Activated CD4-positive, alpha-beta T cell treated with anti-CD3 and anti-CD28 coated beads for 36 hours (primary cell): Measurements from ENCODE around the gene GALNT10. TPM values are rescaled to one million over a fixed set of nuclear protein-coding genes. Genes with fewer than 3 reads are reported as not detected.
A peak's percentile ranks its signal among the peaks of the same experiment; 100 is the strongest.

Experiments
- ATAC-seq: fragments of 200-7000 bp; cut with Tn5 transposase; one replicate; pipeline ENCODE4 v1.10.0; 2021; ENCODE audit warnings: mild to moderate bottlenecking, moderate library complexity
- CTCF ChIA-PET: fragments of 350-600 bp; sonication (Branson Sonifier 250); formaldehyde crosslinking; loops from one replicate; lab custom pipeline; 2021; ENCODE audit warnings: antibody characterized with exemption; lab: Charles Lee
- POLR2A ChIA-PET: fragments of 350-600 bp; sonication (Branson Sonifier 250); formaldehyde crosslinking; loops from one replicate; lab custom pipeline; 2021; ENCODE audit warnings: antibody characterized with exemption, inconsistent platforms; lab: Charles Lee
- DNase-seq: peaks from one replicate; pipeline ENCODE4 v3.0.0-alpha.2; 2020
- H3K27ac Mint-ChIP-seq: one replicate; pipeline ENCODE4 v1.8.0; 2021; ENCODE audit warnings: mixed read lengths
- H3K27me3 Mint-ChIP-seq: one replicate; pipeline ENCODE4 v1.8.0; 2021; ENCODE audit warnings: mixed read lengths
- H3K36me3 Mint-ChIP-seq: one replicate; pipeline ENCODE4 v1.8.0; 2021; ENCODE audit warnings: low read depth, mixed read lengths
- H3K4me1 Mint-ChIP-seq: one replicate; pipeline ENCODE4 v1.8.0; 2021; ENCODE audit warnings: mixed read lengths
- H3K4me3 Mint-ChIP-seq: one replicate; pipeline ENCODE4 v1.8.0; 2021; ENCODE audit warnings: mild to moderate bottlenecking, moderate library complexity, mixed read lengths
- H3K9me3 Mint-ChIP-seq: one replicate; pipeline ENCODE4 v1.8.0; 2021; ENCODE audit warnings: low read depth, mixed read lengths
- intact Hi-C, 2 experiments: fragments of 100-400 bp; cut with DNase I in 1 of 2; cut with micrococcal nuclease in 1 of 2; formaldehyde crosslinking; loops; one replicate each; pipeline versions ENCODE4 v1.14.2 to v1.15.1; 2022 to 2024; cut with DNase I, micrococcal nuclease
- total RNA-seq, 2 experiments: library from RNA; stranded (reverse); gene quantifications; one replicate each; pipeline ENCODE4 v1.2.3, GENCODE V29; 2021

GALNT10 gene
- total RNA-seq, 2 experiments from 2014 or later = 29.9 to 49.1 TPM

DNA sequence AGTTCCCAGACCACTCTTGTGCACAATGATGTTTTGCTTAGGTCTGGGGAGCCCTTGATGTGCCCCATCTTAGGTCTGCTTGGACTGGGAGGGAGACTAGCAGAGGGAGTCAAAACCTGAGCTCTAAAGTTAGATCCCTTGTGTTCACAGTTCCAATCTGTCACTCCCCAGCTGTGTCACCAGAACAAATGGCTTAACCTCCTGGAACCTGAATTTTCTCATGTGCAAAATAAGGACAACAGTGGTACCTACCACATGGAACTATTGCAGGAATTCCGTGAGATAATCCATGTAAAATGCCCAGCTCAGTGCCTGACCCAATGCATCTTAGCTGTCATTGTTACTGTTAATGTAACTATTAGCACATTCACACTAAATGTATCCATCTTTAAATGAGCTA, 45.5 kb downstream of the GALNT10 start:
- CTCF ChIA-PET = interaction anchor here (0.6 to 1.6 kb wide), 6 partner anchors 39 to 164 kb away, joined by 3 to 7 read pairs (median 4); partner anchors contain the start of gene GALNT10
- intact Hi-C loops = no loop called here
- Mint-ChIP-seq H3K27ac (no peak overlapping the region), H3K9me3 (no peaks in the 10 kb centered on the region), H3K4me3 (no peak overlapping the region), H3K27me3 (no peaks in the 10 kb centered on the region), H3K36me3 (no peaks in the 10 kb centered on the region), H3K4me1 (peaks cover 33% of the 10 kb centered on the region)
- DNase-seq = no peak
- no peak for ATAC-seq
- POLR2A ChIA-PET = no interaction called here

- Mint-ChIP-seq H3K36me3 (no peaks in the 10 kb centered on the region), H3K9me3 (no peaks in the 10 kb centered on the region), H3K4me3 (no peak overlapping the region), H3K27me3 (no peaks in the 10 kb centered on the region), H3K27ac (no peak overlapping the region), H3K4me1 (peaks cover 33% of the 10 kb centered on the region)
- intact Hi-C loops = loop anchor here in 1 of 2 experiments (1.0 kb wide), 1 partner anchor 164 kb away; no protein-coding TSS in a partner anchor
- ATAC-seq = peak; percentile 44
- POLR2A ChIA-PET = no interaction called here
- peak; percentile 50 for DNase-seq
- CTCF ChIA-PET = interaction anchor here (0.6 to 1.6 kb wide), 5 partner anchors 39 to 164 kb away, joined by 3 to 7 read pairs (median 4); partner anchors contain the start of gene GALNT10
Measured at GRCh38 chr5:154236536-154237375, 46.2 kb downstream of the GALNT10 start.

- ChIA-PET POLR2A (no interaction called here), CTCF (interaction anchor here (0.6 to 1.6 kb wide), 4 partner anchors 46 to 165 kb away, joined by 3 to 7 read pairs (median 4); partner anchors contain the start of gene GALNT10)
- Mint-ChIP-seq H3K27ac (no peak overlapping the region), H3K9me3 (no peaks in the 10 kb centered on the region), H3K4me3 (no peak overlapping the region), H3K27me3 (no peaks in the 10 kb centered on the region), H3K4me1 (peaks cover 33% of the 10 kb centered on the region), H3K36me3 (no peaks in the 10 kb centered on the region)
- ATAC-seq = no peak
- intact Hi-C loops = loop anchor here in 1 of 2 experiments (1.0 kb wide), 1 partner anchor 165 kb away; no protein-coding TSS in a partner anchor
- DNase-seq = no peak
Measured at GRCh38 chr5:154237376-154237743, 46.8 kb downstream of the GALNT10 start.

GRCh38 chr5:154237946-154238345, 47.4 kb downstream of the GALNT10 start:
- H3K27ac Mint-ChIP-seq = no peak overlapping the region
- POLR2A ChIA-PET = no interaction called here
- DNase-seq = no peak
- H3K4me3 Mint-ChIP-seq = no peak overlapping the region
- H3K4me1 Mint-ChIP-seq = peaks cover 37% of the 10 kb centered on the region
- H3K36me3 Mint-ChIP-seq = no peaks in the 10 kb centered on the region
- no peaks in the 10 kb centered on the region for H3K9me3 Mint-ChIP-seq
- CTCF ChIA-PET = interaction anchor here (0.6 kb wide), 1 partner anchor 64 kb away, joined by 3 read pairs; no protein-coding TSS in a partner anchor
- H3K27me3 Mint-ChIP-seq = no peaks in the 10 kb centered on the region
- intact Hi-C loops = loop anchor here in 1 of 2 experiments (1.0 kb wide), 1 partner anchor 166 kb away; no protein-coding TSS in a partner anchor
- ATAC-seq = no peak

- DNase-seq = no peak
- intact Hi-C loops = no loop called here
- ATAC-seq = no peak
- Mint-ChIP-seq H3K27me3 (no peaks in the 10 kb centered on the region), H3K36me3 (no peaks in the 10 kb centered on the region), H3K4me1 (peaks cover 38% of the 10 kb centered on the region), H3K27ac (no peak overlapping the region), H3K9me3 (no peaks in the 10 kb centered on the region), H3K4me3 (no peak overlapping the region)
- ChIA-PET CTCF (interaction anchor here (0.6 to 0.9 kb wide), 4 partner anchors 24 to 1680 kb away, joined by 3 read pairs; no protein-coding TSS in a partner anchor), POLR2A (no interaction called here)
Measured at GRCh38 chr5:154238776-154239481, 48.4 kb downstream of the GALNT10 start.

- ChIA-PET POLR2A (no interaction called here), CTCF (no interaction called here)
- H3K27me3 Mint-ChIP-seq = no peaks in the 10 kb centered on the region
- H3K4me1 Mint-ChIP-seq = peaks cover 40% of the 10 kb centered on the region
- H3K4me3 Mint-ChIP-seq = no peak overlapping the region
- peaks cover 4% of the 10 kb centered on the region for H3K9me3 Mint-ChIP-seq
- no peak overlapping the region for H3K27ac Mint-ChIP-seq
- intact Hi-C loops = no loop called here
- no peak for DNase-seq
- no peak for ATAC-seq
- H3K36me3 Mint-ChIP-seq = peaks cover 7% of the 10 kb centered on the region
Measured at GRCh38 chr5:154240595-154240994, 50.1 kb downstream of the GALNT10 start.

DNA sequence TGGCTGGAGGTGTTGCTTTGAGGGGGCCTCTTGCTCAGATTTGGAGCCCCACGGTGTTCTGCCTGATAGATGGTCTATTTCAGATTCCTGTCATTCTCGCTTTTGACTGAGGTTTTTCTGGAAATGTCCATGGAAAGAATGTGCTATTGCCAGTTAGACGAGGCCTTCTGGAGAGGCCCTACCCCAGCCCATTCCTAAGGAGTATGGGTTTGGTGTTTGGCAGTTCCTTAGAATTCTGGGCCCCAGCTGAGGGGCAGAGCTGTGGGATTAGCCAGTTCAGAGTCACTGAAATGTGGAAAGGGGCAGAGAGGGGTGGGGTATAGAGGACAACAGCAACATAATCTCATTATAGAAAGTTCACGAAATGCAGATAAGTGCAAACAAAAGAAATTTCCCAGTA, 50.5 kb downstream of the GALNT10 start:
- intact Hi-C loops = no loop called here
- H3K4me1 Mint-ChIP-seq = peaks cover 35% of the 10 kb centered on the region

DNA sequence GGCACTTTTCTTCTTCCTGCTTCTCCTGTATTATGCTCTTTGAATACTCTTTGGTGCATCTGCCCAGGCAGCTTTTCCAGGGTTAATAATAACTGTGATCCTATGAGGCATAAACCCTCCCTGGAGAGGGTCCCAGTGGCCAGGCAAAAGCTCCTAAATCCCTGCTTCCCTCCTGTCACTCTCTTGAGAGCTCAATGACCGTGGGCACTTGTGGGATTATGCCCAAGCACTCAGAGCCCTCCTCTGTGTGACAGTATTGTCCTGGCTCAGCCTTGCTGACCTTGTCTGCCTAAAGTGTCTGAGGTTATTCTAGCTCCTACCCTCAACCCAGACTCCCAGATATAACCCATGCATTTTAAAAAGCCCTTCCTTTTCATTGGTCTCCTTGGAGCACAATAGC, 51.9 kb downstream of the GALNT10 start:
- ATAC-seq = no peak
- Mint-ChIP-seq H3K27ac (no peak overlapping the region), H3K4me1 (peaks cover 22% of the 10 kb centered on the region), H3K36me3 (peaks cover 7% of the 10 kb centered on the region), H3K27me3 (no peaks in the 10 kb centered on the region), H3K9me3 (peaks cover 4% of the 10 kb centered on the region), H3K4me3 (no peak overlapping the region)
- DNase-seq = no peak
- ChIA-PET POLR2A (no interaction called here), CTCF (interaction anchor here (1.0 to 1.1 kb wide), 2 partner anchors 11 to 21 kb away, joined by 3 to 6 read pairs; no protein-coding TSS in a partner anchor)
- intact Hi-C loops = no loop called here

More for the DNA sequence above, 50.5 kb downstream of the GALNT10 start:
- ChIA-PET CTCF (no interaction called here), POLR2A (no interaction called here)
- H3K27ac Mint-ChIP-seq = no peak overlapping the region
- DNase-seq = no peak
- H3K36me3 Mint-ChIP-seq = peaks cover 7% of the 10 kb centered on the region
- no peaks in the 10 kb centered on the region for H3K27me3 Mint-ChIP-seq
- peaks cover 4% of the 10 kb centered on the region for H3K9me3 Mint-ChIP-seq
- no peak for ATAC-seq
- no peak overlapping the region for H3K4me3 Mint-ChIP-seq

DNA sequence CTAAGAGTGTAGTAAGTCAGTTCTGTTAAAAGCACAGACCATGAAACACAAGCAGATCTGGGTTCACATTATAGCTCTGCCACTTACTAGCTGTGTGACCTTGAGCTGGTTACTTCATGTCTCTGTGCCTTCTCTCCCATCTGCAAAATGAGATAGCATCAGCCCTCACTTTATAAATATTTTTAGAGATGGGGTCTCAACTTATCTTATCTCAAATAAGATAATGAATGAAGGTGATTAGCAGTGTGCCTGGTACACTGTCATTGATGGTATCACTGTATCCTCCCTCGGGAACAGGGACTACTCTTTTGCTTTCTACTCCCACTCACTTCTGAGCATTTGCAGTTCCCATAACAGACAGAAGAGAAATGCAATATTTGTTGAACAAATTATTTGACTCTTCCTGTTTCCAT, 52.4 kb downstream of the GALNT10 start:
- ChIA-PET CTCF (interaction anchor here (1.0 to 1.1 kb wide), 2 partner anchors 12 to 22 kb away, joined by 3 to 6 read pairs; no protein-coding TSS in a partner anchor), POLR2A (no interaction called here)
- H3K27ac Mint-ChIP-seq = no peak overlapping the region
- H3K4me3 Mint-ChIP-seq = no peak overlapping the region
- no peaks in the 10 kb centered on the region for H3K27me3 Mint-ChIP-seq
- peaks cover 4% of the 10 kb centered on the region for H3K9me3 Mint-ChIP-seq
- ATAC-seq (no peak), DNase-seq (no peak)
- intact Hi-C loops = no loop called here
- H3K36me3 Mint-ChIP-seq = peaks cover 7% of the 10 kb centered on the region
- peaks cover 17% of the 10 kb centered on the region for H3K4me1 Mint-ChIP-seq

DNA sequence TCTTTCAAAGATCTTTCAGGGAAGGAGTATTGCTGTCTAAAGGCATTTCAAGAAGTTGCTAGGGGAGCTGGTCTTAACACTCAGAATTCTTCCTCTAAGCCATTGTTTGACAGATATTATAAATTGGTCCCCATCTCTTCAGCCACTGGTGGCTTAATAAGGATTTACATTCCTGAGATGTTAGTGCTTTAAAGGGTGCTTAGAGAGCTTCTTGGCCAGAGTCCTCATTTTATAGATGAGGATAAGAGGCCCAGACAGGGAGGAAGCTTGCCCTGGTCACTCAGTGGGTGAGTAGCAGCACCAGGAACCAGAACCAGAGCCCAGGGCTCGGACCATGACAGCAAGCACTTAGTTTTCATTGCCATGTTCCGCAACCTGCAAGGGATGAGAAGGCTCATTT, 53.2 kb downstream of the GALNT10 start:
- POLR2A ChIA-PET = no interaction called here
- Mint-ChIP-seq H3K27ac (no peak overlapping the region), H3K27me3 (no peaks in the 10 kb centered on the region), H3K4me3 (no peak overlapping the region), H3K4me1 (peaks cover 14% of the 10 kb centered on the region), H3K9me3 (peaks cover 4% of the 10 kb centered on the region), H3K36me3 (peaks cover 7% of the 10 kb centered on the region)
- intact Hi-C loops = no loop called here
- DNase-seq = no peak
- no peak for ATAC-seq
- CTCF ChIA-PET = no interaction called here

DNA sequence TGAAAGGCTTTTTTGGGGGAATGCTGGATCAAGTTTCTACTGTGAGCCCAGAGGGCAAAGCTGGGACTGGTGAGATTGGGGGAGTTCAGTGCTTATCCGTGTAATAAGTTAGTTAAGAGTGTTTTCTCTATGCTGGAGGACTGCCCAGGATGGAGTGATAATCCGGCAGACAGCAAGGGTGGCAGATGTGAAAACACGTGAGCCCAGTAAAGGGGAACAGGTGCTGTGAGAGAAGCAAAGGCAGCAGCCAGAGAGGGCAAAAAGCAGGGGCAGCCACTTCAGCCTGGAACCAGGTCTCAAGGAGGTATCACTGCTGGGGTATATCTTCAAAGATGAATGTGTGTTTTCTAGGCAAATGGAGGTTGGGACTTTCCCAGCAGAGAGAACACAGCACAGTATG, 53.9 kb downstream of the GALNT10 start:
- CTCF ChIA-PET = interaction anchor here (0.7 kb wide), 1 partner anchor 41 kb away, joined by 3 read pairs; no protein-coding TSS in a partner anchor
- Mint-ChIP-seq H3K36me3 (peaks cover 7% of the 10 kb centered on the region), H3K4me1 (peaks cover 14% of the 10 kb centered on the region), H3K27me3 (no peaks in the 10 kb centered on the region), H3K4me3 (no peak overlapping the region), H3K9me3 (peaks cover 4% of the 10 kb centered on the region), H3K27ac (no peak overlapping the region)
- ATAC-seq = no peak
- DNase-seq = no peak
- POLR2A ChIA-PET = no interaction called here
- intact Hi-C loops = no loop called here
